Measurements from ENCODE around the gene SCUBE2.

The SCUBE2 gene

GRCh38 chr11:9071692-9072091 lies 19.7 kb downstream of the SCUBE2 start:
- TF ChIP-seq CTCF (IDR thresholded peaks at IDR 0.05; ENCODE audit: low read depth, low read length) = no peak
- no peak overlapping the region for H3K4me3 ChIP-seq (ENCODE audit: low read depth, low read length)

GRCh38 chr11:9070749-9071491 lies 20.5 kb downstream of the SCUBE2 start:
- no peak overlapping the region for H3K4me3 ChIP-seq (ENCODE audit: low read depth, low read length)
- TF ChIP-seq CTCF (IDR thresholded peaks at IDR 0.05; ENCODE audit: low read depth, low read length) = no peak

- TF ChIP-seq CTCF (IDR thresholded peaks at IDR 0.05; ENCODE audit: low read depth, low read length) = no peak
- H3K4me3 ChIP-seq (ENCODE audit: low read depth, low read length) = no peak overlapping the region
Measured at GRCh38 chr11:9069862-9070470, 21.4 kb downstream of the SCUBE2 start.

DNA sequence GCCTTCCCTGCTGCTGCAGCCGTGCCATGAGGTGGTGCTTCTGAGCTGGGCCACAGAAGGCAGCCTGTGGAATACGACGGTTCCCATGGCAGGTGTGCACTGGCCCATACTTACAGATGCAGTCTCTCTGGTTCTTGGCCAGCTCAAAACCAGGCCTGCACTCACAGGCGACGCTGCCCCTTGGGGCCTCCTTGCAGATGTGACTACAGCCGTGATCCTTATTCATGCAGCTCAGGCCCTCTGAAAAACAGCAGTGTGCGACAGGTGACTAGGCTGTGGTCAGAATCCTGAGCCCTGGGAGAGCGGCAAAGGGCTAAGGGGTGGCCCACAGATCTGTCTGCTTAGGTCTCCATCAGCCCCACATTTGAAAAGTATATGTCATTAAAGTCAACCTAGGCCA lies 22.1 kb downstream of the SCUBE2 start:
- TF ChIP-seq CTCF (IDR thresholded peaks at IDR 0.05; ENCODE audit: low read depth, low read length) = no peak
- H3K4me3 ChIP-seq (ENCODE audit: low read depth, low read length) = no peak overlapping the region

DNA sequence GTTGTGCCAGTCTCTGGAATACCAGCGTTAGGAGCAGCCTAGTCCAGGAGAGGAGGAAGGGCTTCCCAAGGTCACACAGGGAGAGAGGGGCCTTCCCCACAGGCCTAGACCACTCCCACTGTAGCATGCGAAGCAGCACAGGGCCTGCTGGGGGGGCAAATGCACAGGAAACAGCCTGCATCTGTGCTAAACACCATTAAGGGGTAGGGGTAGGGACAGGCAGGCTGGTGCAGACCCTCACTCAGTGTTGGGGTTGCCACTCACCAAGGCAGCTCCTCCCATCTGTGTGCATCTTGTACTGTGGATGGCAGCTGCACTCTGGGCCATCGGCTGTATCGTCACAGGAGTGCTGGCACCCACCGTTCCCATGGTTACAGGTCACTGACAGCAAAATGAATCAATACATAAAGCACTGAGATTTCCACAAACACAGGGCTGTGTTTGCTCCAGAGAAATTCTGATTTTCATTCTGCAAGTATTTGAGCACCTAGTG lies 24.9 kb downstream of the SCUBE2 start:
- no peak overlapping the region for H3K4me3 ChIP-seq (ENCODE audit: low read depth, low read length)
- TF ChIP-seq CTCF (IDR thresholded peaks at IDR 0.05; ENCODE audit: low read depth, low read length) = no peak

GRCh38 chr11:9065607-9066432 lies 25.6 kb downstream of the SCUBE2 start:
- no peak for TF ChIP-seq CTCF (IDR thresholded peaks at IDR 0.05; ENCODE audit: low read depth, low read length)

More at GRCh38 chr11:9065607-9066432, 25.6 kb downstream of the SCUBE2 start:
- no peak overlapping the region for H3K4me3 ChIP-seq (ENCODE audit: low read depth, low read length)
